ENCODE results near the gene SRXN1. TPM values are rescaled to one million over a fixed set of nuclear protein-coding genes. Genes with fewer than 3 reads are reported as not detected.

SRXN1 gene
- total RNA-seq, 2 donors from 2014 or later, result 34.1 to 38.9 TPM

Other genes starting within 250 kb of the SRXN1 start
- gene RBCK1, start 244.9 kb downstream of the SRXN1 start, total RNA-seq, result 10 to 100 TPM; 41.6 to 43.5 TPM
- 10 to 100 TPM; 23.7 to 24.3 TPM for gene TBC1D20, start 190.7 kb downstream of the SRXN1 start, total RNA-seq
- 100 to 1,000 TPM in 1 of 2 donors, 10 to 100 TPM in 1; 86.4 to 110 TPM for gene CSNK2A1, start 109.4 kb downstream of the SRXN1 start, total RNA-seq
- gene TCF15, start 42.9 kb downstream of the SRXN1 start, total RNA-seq, result 10 to 100 TPM in 1 of 2 donors, 1 to 10 TPM in 1; 7.3 to 10.3 TPM
- gene SCRT2, start 22.6 kb upstream of the SRXN1 start, total RNA-seq, result not detected
- 1 to 10 TPM; 1.7 to 3.6 TPM for gene SLC52A3, start 115.3 kb upstream of the SRXN1 start, total RNA-seq
- gene FAM110A, start 180.5 kb upstream of the SRXN1 start, total RNA-seq, result 1 to 10 TPM; 4.0 to 4.4 TPM